ENCODE measurements around the gene CUL9.
A peak's percentile ranks its signal among the peaks of the same experiment; 100 is the strongest.

GRCh38 chr6:43170931-43171706 lies 10.9 kb upstream of the CUL9 start, which contains the start of gene SRF:
- peak; percentile 26 for TF ChIP-seq CTCF (IDR thresholded peaks at IDR 0.05; ENCODE audit: low read length)
- TF ChIP-seq EZH2 (IDR thresholded peaks at IDR 0.05; ENCODE audit: borderline replicate concordance, low read length), result no peak
